ENCODE data around the gene FHL3.
"Not testable (repeated sequence)": the region's sequence is repeated elsewhere in the genome, so short reads cannot be mapped to it uniquely, and the experiment has no call there.

Gene FHL3

DNA sequence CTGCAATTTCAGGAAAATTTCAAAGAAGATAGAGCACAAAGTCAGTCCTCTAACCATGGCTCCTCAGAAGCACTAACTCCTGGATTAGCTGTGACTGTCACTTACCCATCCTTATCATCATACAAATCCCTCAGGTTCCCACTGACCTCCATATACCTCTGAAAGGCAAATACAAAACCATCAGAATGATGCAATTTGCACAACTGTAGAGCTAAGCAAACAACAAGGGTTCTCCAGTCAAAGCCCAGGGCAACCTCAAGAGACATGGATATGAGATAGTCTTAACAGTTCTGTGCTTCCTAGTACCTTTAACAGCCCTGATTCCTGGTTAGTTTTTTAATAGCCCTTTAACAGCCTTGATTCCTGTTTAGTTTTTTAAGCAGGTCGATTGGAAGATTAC, 17.6 kb downstream of the FHL3 start:
- DNase-seq (ENCODE audit: low read depth, low spot score) = no peak

DNA sequence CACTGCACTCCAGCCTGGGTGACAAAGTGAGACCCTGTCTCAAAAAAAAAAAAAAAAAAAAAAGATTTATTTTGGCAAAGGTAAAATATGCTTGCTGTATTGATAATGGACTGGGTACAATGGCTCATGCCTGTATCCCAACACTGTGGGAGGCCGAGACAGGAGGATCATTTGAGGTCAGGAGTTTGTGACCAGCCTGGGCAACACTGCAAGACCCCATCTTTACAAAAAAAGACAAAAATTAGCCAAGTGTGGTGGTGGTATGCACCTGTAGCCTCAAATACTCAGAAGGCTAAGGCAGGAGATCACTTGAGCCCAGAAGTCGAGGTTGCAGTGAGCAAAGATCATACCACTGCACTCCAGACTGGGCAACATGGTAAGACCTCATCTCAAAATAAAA, 21.8 kb downstream of the FHL3 start:
- no peak for DNase-seq (ENCODE audit: low read depth, low spot score)

DNA sequence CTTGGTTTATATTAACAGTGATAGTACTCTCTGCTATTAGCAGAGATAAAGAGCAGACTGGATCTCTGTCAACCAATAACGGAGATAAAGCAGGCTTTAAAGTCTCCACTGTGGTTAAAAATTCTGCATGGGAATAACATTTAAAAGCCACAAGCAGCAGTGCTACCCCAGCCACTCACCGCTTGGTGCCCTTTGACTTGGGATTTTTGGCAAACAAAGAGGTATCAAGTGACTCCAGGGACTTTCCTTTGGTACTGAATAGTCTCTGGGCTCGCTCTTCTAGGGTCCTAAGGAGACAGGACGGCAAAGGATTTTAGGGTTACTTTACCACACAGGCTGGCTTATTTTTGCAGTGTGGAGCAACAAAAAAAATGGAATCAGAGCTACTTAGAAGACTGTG, 26.8 kb downstream of the FHL3 start:
- DNase-seq (ENCODE audit: low read depth, low spot score) = no peak

DNA sequence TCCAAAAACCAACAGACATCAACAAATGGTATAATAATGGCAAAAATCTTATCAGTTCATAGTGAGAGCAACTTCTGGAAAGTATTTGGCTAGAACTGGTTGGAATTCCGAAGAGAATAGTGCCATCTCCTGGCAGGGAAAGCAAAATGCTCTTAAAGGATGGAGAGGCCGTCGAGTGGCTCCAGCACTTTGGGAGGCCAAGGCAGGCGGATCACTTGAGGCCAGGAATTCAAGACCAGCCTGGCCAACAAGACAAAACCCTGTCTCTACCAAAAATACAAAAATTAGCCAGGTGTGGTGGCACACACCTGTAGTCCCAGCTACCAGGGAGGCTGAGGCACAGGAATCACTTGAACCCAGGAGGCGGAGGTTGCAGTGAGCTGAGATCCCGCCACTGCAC, 30.2 kb downstream of the FHL3 start:
- DNase-seq (ENCODE audit: low read depth, low spot score) = not testable (repeated sequence)

DNA sequence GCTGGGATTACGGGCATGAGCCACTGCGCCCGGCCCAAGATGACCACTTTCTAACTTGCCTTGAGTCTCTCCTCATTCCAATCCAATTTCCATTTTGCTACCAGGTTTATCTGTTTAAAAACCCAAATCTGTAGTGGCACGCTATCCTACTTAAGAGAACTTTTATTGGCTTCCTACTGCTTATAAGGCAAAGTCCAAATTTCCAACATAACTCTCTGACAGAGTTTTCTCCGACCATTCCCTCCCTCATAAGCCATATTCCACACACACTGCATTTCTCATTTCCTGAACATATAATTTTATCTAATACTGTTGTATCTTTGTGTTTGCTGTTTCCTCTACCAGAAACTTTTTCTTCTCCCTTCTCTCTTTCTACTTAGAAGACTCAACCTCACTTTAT, 30.7 kb downstream of the FHL3 start:
- no peak for DNase-seq (ENCODE audit: low read depth, low spot score)

DNA sequence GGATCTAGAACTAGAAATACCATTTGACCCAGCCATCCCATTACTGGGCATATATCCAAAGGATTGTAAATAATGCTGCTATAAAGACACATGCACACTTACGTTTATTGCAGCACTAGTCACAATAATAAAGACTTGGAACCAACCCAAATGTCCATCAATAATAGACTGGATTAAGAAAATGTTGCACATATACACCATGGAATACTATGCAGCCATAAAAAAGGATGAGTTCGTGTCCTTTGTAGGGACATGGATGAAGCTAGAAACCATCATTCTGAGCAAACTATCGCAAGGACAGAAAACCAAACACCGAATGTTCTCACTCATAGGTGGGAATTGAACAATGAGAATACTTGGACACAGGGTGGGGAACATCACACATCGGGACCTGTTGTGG, 31.6 kb downstream of the FHL3 start:
- not testable (repeated sequence) for DNase-seq (ENCODE audit: low read depth, low spot score)

DNA sequence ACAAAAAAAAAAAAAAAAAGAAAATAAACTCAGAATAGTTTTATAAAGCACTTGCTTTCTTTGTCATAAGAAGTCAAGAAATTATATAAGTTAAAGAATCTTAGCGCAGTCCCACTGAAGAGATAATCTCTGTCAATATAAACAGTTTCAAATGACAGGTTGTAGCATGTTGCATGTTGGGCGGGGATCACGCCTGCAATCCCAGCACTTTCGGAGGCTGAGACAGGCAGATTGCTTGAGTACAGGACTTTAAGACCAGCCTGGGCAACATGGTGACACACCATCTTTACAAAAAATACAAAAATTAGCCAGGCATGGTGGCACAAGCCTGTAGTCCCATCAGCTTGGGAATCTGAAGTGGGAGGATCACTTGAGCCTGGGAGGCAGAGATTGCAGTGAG, 40.0 kb downstream of the FHL3 start:
- no peak for DNase-seq (ENCODE audit: low read depth, low spot score)

DNA sequence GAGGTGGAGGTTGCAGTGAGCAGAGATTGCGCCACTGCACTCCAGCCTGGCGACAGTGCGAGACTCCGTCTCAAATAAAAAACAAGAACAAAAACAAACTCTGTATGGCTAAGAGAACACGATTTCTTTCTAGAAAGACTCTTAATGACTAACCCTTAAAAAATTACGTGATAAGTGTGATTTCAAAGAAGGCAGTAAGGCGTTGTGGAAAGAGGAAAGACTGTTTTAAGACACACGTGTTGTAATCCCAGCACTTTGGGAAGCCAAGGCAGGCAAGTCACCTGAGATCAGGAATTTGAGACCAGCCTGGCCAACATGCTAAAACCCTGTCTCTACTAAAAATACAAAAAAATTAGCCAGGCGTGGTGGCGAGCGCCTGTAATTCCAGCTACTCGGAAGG, 41.2 kb downstream of the FHL3 start:
- not testable (repeated sequence) for DNase-seq (ENCODE audit: low read depth, low spot score)

DNA sequence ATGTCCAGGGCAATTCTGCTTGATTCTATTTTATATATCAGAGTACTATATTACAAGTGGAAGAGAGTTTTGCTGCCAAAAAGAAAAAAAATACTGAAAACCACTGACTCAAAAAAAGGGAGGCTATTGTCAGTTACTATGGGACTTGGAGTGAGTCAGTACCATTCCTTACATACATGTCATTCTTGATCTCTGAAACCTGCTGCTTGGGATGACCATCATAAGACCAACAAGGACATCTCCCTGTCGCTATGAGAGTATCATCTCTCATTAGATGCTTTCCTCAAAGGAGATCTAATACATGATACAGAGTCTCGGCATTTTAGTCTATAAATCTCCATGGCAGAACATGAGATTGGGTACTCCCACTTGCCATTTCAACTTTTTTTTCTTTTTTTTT, 46.6 kb downstream of the FHL3 start:
- no peak for DNase-seq (ENCODE audit: low read depth, low spot score)

DNA sequence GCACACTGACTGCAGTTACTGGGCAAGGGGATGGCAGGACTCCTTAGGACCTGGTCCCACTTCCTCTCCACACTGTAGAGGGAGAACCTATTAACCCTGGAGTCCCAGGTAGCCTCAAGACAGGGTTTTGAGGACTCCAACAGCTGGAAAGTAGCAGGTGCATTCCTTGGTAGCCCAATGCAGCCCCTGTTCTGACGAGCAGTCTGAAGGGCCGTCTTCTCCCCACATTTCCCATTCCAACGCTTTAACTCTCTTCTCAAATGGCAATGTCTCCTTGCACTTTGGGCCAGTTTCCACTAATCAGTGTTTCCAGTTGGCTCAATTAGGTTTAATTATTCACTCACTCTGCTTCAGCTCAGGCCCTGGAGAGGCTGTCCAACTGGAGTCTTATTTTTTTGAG, 49.6 kb downstream of the FHL3 start:
- no peak for DNase-seq (ENCODE audit: low read depth, low spot score)

DNA sequence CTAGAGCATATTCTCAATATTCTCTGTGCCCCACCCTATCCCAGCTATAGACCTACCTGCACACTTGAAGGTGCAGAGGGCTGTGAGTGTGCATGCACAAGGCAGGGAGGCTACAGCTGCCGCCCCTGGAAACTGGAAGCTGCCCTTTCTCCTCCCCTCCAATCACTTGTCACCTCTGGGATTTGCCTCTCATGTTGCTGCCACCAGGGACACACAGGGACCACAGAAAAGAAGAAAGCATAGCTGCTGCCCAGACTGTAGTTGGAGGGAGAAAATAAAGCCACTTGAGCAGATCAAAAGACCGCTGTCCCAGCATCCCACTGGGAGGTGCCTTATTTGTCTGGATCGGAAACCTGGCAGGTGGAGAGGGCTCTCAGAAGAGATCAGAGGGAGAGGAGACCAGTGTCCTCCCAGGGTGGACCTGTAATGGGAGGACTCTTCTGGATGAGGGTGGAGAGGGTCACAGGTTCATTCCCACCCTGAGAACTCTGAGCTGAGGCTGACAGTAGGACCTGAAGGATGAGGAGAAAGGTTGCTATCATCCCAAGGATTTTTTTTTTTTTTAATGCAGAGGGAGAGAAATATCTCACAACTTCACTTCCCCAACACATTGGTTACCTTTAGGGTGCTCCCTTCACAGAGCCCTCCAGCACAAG, 50.9 kb downstream of the FHL3 start:
- no peak for DNase-seq (ENCODE audit: low read depth, low spot score)

DNA sequence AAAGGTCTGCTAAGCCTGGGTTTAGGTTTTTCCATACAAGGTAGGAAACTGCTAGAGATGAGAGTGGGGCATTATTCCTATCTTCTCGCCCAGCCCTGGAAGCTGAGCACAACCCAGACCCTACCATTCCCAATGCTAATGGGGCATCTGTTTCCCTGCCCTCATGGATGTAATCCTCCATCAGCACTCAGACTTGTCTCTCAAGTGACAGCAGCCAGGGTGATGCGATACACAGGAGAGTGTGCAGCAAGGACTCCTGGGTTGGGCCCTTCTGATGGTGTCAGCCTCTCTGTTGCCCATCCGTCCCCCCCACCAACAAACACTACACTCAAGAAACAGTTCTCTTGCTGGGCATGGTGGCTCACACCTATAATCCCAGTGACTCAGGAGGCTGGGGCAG, 52.6 kb downstream of the FHL3 start:
- no peak for DNase-seq (ENCODE audit: low read depth, low spot score)

DNA sequence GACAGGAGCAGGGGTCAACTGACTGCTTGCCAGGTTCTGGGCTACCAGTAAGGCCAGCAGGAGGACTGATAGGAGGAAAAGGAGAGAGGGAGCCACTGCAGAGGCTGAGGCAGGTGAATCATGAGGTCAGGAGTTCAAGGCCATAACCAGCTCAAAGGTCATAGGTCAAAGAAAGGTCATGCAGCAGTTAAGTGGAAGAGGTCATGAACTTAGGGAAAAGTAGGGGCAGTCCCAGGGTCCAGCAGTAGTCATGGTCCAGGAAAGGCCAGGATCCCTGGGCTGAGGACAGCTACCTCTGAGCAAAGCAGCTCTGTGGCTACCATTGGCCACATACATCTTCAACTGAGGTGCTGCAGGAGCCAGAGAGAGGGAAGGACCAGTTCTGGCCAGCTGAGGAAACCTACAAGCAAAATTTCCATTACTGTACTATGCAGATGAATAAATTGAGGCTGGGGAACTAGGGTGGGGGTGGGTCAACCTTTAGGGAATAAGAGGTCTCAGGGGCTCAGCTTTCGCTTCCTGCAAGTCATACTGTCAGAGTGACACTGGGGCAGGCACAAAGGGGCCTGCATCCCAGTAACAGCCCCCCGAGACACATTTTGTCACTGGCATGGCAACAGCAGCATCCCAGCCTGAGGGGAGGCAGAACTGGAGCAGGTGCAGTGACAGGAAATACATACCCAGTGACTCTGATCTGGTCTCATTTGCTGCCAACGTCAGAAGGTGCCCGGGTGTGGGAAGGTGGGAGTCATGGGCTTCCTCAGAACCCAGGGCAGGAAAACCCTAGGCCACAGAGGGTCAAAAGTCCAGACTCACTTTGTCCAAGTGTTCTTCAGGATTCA, 53.3 kb downstream of the FHL3 start:
- DNase-seq (ENCODE audit: low read depth, low spot score) = no peak

DNA sequence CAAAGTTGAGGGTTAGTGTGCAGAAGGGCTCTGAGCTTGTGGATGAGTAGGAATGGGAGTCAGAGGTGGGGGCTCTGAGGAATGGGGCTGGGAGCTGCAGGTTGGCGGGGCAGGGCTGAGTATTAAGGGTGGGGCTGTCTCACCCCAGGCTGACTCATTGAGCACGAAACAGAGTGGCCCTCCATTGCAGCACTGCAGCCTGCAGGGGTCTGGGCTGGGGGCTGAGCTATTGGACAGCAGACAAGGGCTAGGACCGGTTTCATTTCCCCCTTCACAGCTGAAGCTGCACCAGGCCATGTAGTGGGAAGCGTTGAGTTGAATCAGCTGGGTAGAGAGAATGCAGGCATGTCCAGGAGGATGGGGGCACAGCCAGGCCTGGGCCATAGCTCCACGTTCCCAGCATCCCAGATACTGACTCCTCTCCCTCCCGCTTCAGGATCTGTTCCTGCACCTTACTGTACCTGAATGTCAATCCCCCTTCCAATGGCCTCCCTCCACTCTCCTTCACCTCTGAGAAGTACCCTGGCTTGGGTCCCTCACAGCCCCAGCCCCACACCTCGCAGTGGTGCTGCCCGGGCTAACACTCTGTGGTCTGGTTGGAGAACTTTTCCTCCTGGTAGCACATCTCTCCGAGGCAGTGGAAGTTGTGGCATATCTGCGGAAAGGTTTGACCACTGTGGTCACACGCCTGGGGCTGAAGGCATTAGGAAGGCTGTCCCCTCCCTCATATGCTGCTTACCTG, 54.1 kb downstream of the FHL3 start:
- no peak for DNase-seq (ENCODE audit: low read depth, low spot score)

DNA sequence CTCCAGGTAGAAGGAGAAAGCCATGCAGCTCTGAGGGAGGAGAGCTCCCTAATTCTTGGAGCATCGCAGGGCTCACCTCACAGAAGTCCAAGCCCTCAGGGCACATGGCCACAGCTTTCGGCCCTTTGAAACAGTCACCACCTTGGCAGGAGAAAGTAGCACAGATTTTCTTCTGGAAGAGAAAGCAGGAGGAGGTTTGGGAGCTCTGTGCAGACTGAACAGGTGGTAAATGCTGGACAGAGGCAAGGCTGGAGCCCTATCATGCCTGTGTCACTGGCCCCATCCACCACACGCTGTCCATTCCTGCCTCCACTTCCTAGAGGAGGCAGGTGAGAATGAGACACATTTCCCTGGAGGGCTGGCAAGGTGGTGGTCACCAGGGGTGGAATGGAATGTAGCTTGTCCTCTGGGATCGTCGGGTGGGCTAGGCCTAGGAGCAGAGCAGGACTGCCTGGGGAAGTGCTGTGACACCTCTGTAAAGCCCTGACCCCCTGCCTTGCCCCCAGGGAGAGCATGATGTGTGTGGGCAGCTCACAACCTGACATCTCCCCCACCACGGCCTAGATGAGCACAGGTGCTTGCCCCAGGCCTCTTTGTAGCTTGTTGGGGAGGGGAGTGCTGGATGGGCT, 55.7 kb downstream of the FHL3 start:
- no peak for DNase-seq (ENCODE audit: low read depth, low spot score)

DNA sequence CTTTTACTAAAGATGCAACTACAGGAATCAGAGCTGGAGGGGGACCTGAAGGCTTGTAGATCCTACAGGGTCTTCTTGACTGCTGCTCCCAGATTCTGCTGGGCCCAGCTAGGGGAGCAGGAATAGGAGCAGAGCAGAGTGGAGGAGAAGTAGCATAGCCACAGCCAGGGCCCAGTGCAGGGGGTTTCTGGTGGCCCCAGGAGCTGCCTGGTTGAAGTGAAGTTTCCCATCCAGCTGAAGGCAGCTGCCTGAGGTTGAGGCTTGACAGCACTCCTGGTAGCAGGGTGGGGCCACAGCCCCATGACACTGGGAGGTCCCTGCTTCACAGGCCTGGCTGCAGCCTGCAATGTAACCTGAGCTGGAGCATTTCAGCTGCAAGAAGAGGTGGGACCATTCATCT, 56.5 kb downstream of the FHL3 start:
- no peak for DNase-seq (ENCODE audit: low read depth, low spot score)

DNA sequence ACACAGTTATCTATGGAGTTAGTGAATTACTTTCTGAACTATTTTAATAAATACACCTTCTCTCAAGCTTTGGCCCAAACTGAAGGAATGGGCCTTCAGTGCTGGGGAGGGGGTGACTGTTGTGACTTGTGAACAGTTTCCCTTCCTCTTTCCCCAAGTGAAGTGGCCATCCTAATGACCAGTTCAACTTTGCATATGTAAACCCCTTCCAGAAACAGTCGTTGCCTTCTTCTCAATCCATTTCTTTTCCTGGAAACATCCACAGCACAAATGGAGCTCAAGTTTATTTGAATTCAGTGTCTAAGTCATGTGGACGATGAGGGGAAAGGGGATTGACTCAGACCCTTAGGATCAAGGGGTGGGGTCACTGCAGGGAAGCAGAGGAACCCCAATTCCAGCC, 57.1 kb downstream of the FHL3 start:
- DNase-seq (ENCODE audit: low read depth, low spot score) = no peak

DNA sequence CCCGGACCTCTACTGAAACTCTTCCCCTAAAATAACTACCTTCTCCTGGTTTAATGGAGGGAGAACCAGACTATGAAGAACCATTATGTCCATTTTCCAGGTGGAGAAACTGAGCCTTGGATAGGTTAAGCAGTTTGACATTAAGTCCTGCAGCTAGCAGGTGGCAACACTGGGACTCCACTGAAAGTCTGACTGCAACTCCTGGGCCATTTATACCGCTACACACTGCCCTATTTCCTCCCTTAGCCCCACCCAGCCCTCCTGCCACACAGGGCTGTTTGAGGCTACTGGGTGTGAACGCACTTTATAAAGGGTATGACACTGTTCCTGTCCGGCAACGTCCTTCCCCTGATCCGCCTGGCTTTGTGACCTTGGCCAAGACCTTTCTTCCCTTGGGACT, 58.0 kb downstream of the FHL3 start:
- DNase-seq (ENCODE audit: low read depth, low spot score) = no peak
